Hepatocyte (in vitro differentiated cells): ENCODE measurements around the gene C12orf56. TPM values are rescaled to one million over a fixed set of nuclear protein-coding genes. Genes with fewer than 3 reads are reported as not detected.

ENCODE experiments used
- DNase-seq: peaks from one replicate; pipeline ENCODE4 v3.0.0-alpha.2; 2016; ENCODE audit warnings: low spot score
- H2AFZ ChIP-seq: fragments of 200-600 bp; sonication (generic); 2 replicates; pipeline ENCODE4 v1.6.0; 2016; ENCODE audit warnings: antibody characterized with exemption, mild to moderate bottlenecking
- H3K27ac ChIP-seq: fragments of 200-600 bp; sonication (generic); 2 replicates; pipeline ENCODE4 v1.5.1; 2016; ENCODE audit warnings: mild to moderate bottlenecking
- H3K27me3 ChIP-seq: fragments of 200-600 bp; sonication (generic); 2 replicates; pipeline ENCODE4 v1.6.1; 2016
- H3K36me3 ChIP-seq: fragments of 200-600 bp; sonication (generic); replicated peaks from 2 replicates; pipeline ENCODE4 v1.5.1; 2016; ENCODE audit warnings: low read depth; ENCODE audit not compliant: insufficient read depth
- H3K4me1 ChIP-seq: fragments of 200-600 bp; sonication (generic); 2 replicates; pipeline ENCODE4 v1.5.1; 2016; ENCODE audit warnings: mild to moderate bottlenecking, moderate library complexity; ENCODE audit not compliant: insufficient read depth
- H3K4me2 ChIP-seq: fragments of 200-600 bp; sonication (generic); 2 replicates; pipeline ENCODE4 v1.6.0; 2016
- H3K4me3 ChIP-seq: fragments of 200-600 bp; sonication (generic); 2 replicates; pipeline ENCODE4 v1.5.1; 2016; ENCODE audit warnings: mild to moderate bottlenecking
- H3K79me2 ChIP-seq: fragments of 200-600 bp; sonication (generic); 2 replicates; pipeline ENCODE4 v1.6.0; 2017; ENCODE audit warnings: mild to moderate bottlenecking
- H3K9me2 ChIP-seq: fragments of 200-600 bp; sonication (generic); replicated peaks from 2 replicates; pipeline ENCODE4 v1.6.0; 2017; ENCODE audit warnings: mild to moderate bottlenecking; ENCODE audit not compliant: insufficient read depth
- H3K9me3 ChIP-seq: fragments of 200-600 bp; sonication (generic); 2 replicates; pipeline ENCODE4 v1.5.1; 2016; ENCODE audit warnings: low read depth, mild to moderate bottlenecking
- H4K20me1 ChIP-seq: fragments of 200-600 bp; sonication (generic); 2 replicates; pipeline ENCODE4 v1.6.0; 2016; ENCODE audit warnings: mild to moderate bottlenecking; ENCODE audit not compliant: insufficient read depth, poor library complexity, severe bottlenecking
- EZH2 ChIP-seq: fragments of 200-600 bp; sonication (generic); IDR thresholded peaks from 2 replicates; pipeline ENCODE4 v1.6.1; 2016; ENCODE audit warnings: antibody characterized with exemption, mild to moderate bottlenecking, borderline replicate concordance
- EZH2phosphoT487 ChIP-seq: fragments of 200-600 bp; sonication (generic); IDR thresholded peaks from one replicate; pipeline ENCODE4 v1.6.1; 2018; ENCODE audit warnings: antibody characterized with exemption, mild to moderate bottlenecking, low read depth, moderate library complexity; ENCODE audit not compliant: unreplicated experiment, severe bottlenecking
- WGBS: methylation state at CpG from one replicate; pipeline ENCODE4 v1.1.6; 2016; ENCODE audit warnings: low lambda C conversion rate; ENCODE audit errors: missing lambda C conversion rate; 5-methylcytosine and 5-hydroxymethylcytosine counted together
- polyA plus RNA-seq: library from polyadenylated mRNA; unstranded; fragments of >200 nt; fragmentation: Nextera tagmentation; extraction: Ambion mirVana; gene quantifications from 2 replicates; pipeline ENCODE4 v1.2.1, GENCODE V29; 2016
- total RNA-seq: library from RNA; depleted of rRNA; stranded (reverse); fragments of >200 nt; gene quantifications from 2 replicates; pipeline ENCODE4 v1.2.3, GENCODE V29; 2014
- TF ChIP-seq, protein P1 (sequence below): fragments of 200-600 bp; sonication (generic); IDR thresholded peaks from 2 replicates; pipeline ENCODE4 v1.5.1; 2016; ENCODE audit warnings: antibody characterized with exemption, mild to moderate bottlenecking; ENCODE audit not compliant: poor library complexity

Gene C12orf56
- total and polyA plus RNA-seq, 2 experiments from 2014 or later = 0.20 to 1.4 TPM

- H3K27me3 ChIP-seq = no peaks in the 10 kb centered on the region
- TF ChIP-seq EZH2 (no peak), EZH2phosphoT487 (no peak)
- TF ChIP-seq, protein P1, sequence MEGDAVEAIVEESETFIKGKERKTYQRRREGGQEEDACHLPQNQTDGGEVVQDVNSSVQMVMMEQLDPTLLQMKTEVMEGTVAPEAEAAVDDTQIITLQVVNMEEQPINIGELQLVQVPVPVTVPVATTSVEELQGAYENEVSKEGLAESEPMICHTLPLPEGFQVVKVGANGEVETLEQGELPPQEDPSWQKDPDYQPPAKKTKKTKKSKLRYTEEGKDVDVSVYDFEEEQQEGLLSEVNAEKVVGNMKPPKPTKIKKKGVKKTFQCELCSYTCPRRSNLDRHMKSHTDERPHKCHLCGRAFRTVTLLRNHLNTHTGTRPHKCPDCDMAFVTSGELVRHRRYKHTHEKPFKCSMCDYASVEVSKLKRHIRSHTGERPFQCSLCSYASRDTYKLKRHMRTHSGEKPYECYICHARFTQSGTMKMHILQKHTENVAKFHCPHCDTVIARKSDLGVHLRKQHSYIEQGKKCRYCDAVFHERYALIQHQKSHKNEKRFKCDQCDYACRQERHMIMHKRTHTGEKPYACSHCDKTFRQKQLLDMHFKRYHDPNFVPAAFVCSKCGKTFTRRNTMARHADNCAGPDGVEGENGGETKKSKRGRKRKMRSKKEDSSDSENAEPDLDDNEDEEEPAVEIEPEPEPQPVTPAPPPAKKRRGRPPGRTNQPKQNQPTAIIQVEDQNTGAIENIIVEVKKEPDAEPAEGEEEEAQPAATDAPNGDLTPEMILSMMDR = no peak
- H3K79me2 ChIP-seq = no peaks in the 10 kb centered on the region
- H3K4me2 ChIP-seq = no peak overlapping the region
- no peak overlapping the region for H3K4me3 ChIP-seq
- no peaks in the 10 kb centered on the region for H3K4me1 ChIP-seq
- H3K36me3 ChIP-seq = no peaks in the 10 kb centered on the region
- no peak overlapping the region for H3K27ac ChIP-seq
- no peaks in the 10 kb centered on the region for H3K9me2 ChIP-seq
- WGBS = 56% methylated on average over 2 of the region's 2 CpGs
- H2AFZ ChIP-seq = no peak overlapping the region
- H3K9me3 ChIP-seq = no peaks in the 10 kb centered on the region
- no peak for DNase-seq
- H4K20me1 ChIP-seq = no peaks in the 10 kb centered on the region
These were observed 121.4 kb downstream of the C12orf56 start for GRCh38 chr12:64269161-64269560.

GRCh38 chr12:64268409-64268808 lies 122.1 kb downstream of the C12orf56 start:
- no peak for DNase-seq
- no peaks in the 10 kb centered on the region for H4K20me1 ChIP-seq
- no peaks in the 10 kb centered on the region for H3K9me3 ChIP-seq
- H3K4me1 ChIP-seq = no peaks in the 10 kb centered on the region
- no peak overlapping the region for H2AFZ ChIP-seq
- no peaks in the 10 kb centered on the region for H3K36me3 ChIP-seq
- WGBS = 53% methylated on average over 2 of the region's 2 CpGs
- no peak overlapping the region for H3K4me3 ChIP-seq
- H3K27me3 ChIP-seq = no peaks in the 10 kb centered on the region
- H3K9me2 ChIP-seq = no peaks in the 10 kb centered on the region
- no peak overlapping the region for H3K4me2 ChIP-seq
- no peak overlapping the region for H3K27ac ChIP-seq
- TF ChIP-seq EZH2 (no peak), EZH2phosphoT487 (no peak)
- TF ChIP-seq, protein P1 = no peak
- no peaks in the 10 kb centered on the region for H3K79me2 ChIP-seq

- Histone ChIP-seq H2AFZ (no peak overlapping the region), H4K20me1 (no peaks in the 10 kb centered on the region), H3K9me2 (no peaks in the 10 kb centered on the region), H3K4me1 (no peaks in the 10 kb centered on the region), H3K4me2 (no peak overlapping the region), H3K79me2 (no peaks in the 10 kb centered on the region), H3K27ac (no peak overlapping the region), H3K27me3 (no peaks in the 10 kb centered on the region), H3K9me3 (no peaks in the 10 kb centered on the region), H3K4me3 (no peak overlapping the region), H3K36me3 (no peaks in the 10 kb centered on the region)
- 85% methylated on average over 2 of the region's 2 CpGs for WGBS
- DNase-seq = no peak
- TF ChIP-seq, protein P1 = no peak
- TF ChIP-seq EZH2phosphoT487 (no peak), EZH2 (no peak)
These were observed 124.7 kb downstream of the C12orf56 start for GRCh38 chr12:64265839-64266238.

DNA sequence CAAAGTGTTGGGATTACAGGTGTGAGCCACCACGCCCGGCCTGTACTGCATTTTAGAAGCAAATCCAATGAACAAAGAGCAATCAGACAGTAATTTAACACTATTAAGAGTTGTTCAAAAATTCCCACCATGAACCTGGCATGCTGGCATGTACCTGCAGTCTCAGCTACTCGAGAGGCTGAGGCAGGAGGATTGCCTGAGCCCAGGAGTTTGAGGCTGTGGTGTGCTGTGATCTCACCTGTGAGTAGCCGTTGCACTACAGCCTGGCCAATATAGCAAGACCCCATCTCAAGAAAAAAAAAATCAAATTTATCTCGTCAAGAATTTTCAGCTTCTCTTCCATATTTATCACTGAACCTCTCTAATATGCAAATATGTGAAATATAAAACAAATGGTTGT lies 128.7 kb downstream of the C12orf56 start:
- no peak overlapping the region for H3K4me3 ChIP-seq
- no peak overlapping the region for H3K4me2 ChIP-seq
- no peaks in the 10 kb centered on the region for H3K9me2 ChIP-seq
- TF ChIP-seq, protein P1 = no peak
- TF ChIP-seq EZH2phosphoT487 = no peak
- TF ChIP-seq EZH2 = no peak
- H4K20me1 ChIP-seq = no peaks in the 10 kb centered on the region
- H3K79me2 ChIP-seq = no peaks in the 10 kb centered on the region
- no peak for DNase-seq
- no peak overlapping the region for H2AFZ ChIP-seq
- H3K4me1 ChIP-seq = no peaks in the 10 kb centered on the region
- H3K9me3 ChIP-seq = no peaks in the 10 kb centered on the region
- H3K36me3 ChIP-seq = no peaks in the 10 kb centered on the region
- WGBS = 97% methylated on average over 5 of the region's 5 CpGs
- H3K27me3 ChIP-seq = no peaks in the 10 kb centered on the region
- H3K27ac ChIP-seq = no peak overlapping the region
